HCT116 (cell line): ENCODE measurements around the gene KIAA1328. TPM values are rescaled to one million over a fixed set of nuclear protein-coding genes. Genes with fewer than 3 reads are reported as not detected.

Source experiments
- ATAC-seq: fragments of 200-7000 bp; cut with Tn5 transposase; 2 replicates; pipeline ENCODE4 v1.9.1; 2020; ENCODE audit warnings: mild to moderate bottlenecking, moderate library complexity
- BruUV-seq: library from RNA; stranded (reverse); fragments of 400-500 nt; replicated peaks from 2 replicates; lab custom pipeline; 2021; lab: Mats Ljungman, UMichigan
- CTCF ChIA-PET: fragments of 300-600 bp; sonication (Branson Sonifier 250); formaldehyde crosslinking; loops from one replicate; lab custom pipeline; 2021; ENCODE audit warnings: antibody characterized with exemption; lab: Charles Lee
- POLR2A ChIA-PET: fragments of 300-600, 350-600 bp; sonication (Branson Sonifier 250); formaldehyde crosslinking; loops from one replicate; lab custom pipeline; 2021; ENCODE audit warnings: antibody characterized with exemption; lab: Charles Lee
- RAD21 ChIA-PET, 2 experiments: fragments of 300-600 bp; sonication (Branson Sonifier 250); formaldehyde crosslinking; loops; one replicate each; lab custom pipeline; 2023; ENCODE audit warnings: low total read pairs in 2 of 2; ENCODE audit not compliant: uncharacterized antibody in 2 of 2, unreplicated experiment in 2 of 2, low non-redundant PET in 1 of 2; lab: Charles Lee
- DNase-seq: peaks from one replicate; pipeline ENCODE4 v3.0.0-alpha.2; 2010; ENCODE audit warnings: low read depth, low spot score
- H2AFZ ChIP-seq: fragments of 200-600 bp; shearing (Covaris generic), sonication (generic); 2 replicates; pipeline ENCODE4 v1.6.1; 2017; ENCODE audit warnings: low read depth, mixed run types, mixed read lengths, antibody characterized with exemption, low read length; ENCODE audit not compliant: poor library complexity, severe bottlenecking
- H3K27ac ChIP-seq: 2 replicates; pipeline ENCODE4 v1.5.1; 2012; ENCODE audit warnings: low read depth, low read length
- H3K27me3 ChIP-seq: fragments of 200-600 bp; sonication (generic); 2 replicates; pipeline ENCODE4 v1.6.1; 2016; ENCODE audit warnings: mixed run types, low read length, mixed read lengths; ENCODE audit not compliant: insufficient read depth
- H3K36me3 ChIP-seq, 2 experiments: fragments of 200-500 bp in 1 of 2; fragments of 200-600 bp in 1 of 2; sonication (Bioruptor generic) in 1 of 2; sonication (generic) in 1 of 2; 2 replicates each; pipeline versions ENCODE4 v1.5.1 to v1.6.1; 2014 to 2016; ENCODE audit warnings: low read length in 2 of 2, inconsistent platforms in 1 of 2, mixed read lengths in 1 of 2, mixed run types in 1 of 2; ENCODE audit not compliant: insufficient read depth in 2 of 2, control insufficient read depth in 1 of 2
- H3K4me1 ChIP-seq, 2 experiments: fragments of 200-600 bp in 1 of 2; sonication (generic) in 1 of 2; 2 replicates each; pipeline versions ENCODE4 v1.5.1 to v1.6.1; 2012 to 2017; ENCODE audit warnings: low read length in 2 of 2, inconsistent platforms in 1 of 2, mild to moderate bottlenecking in 1 of 2, mixed read lengths in 1 of 2, mixed run types in 1 of 2, moderate library complexity in 1 of 2; ENCODE audit not compliant: insufficient read depth in 2 of 2, control insufficient read depth in 1 of 2
- H3K4me2 ChIP-seq: fragments of 200-600 bp; sonication (generic); 2 replicates; pipeline ENCODE4 v1.6.1; 2017; ENCODE audit warnings: mixed run types, low read length, mixed read lengths
- H3K4me3 ChIP-seq, 2 experiments: fragments of 200-600 bp in 1 of 2; sonication (generic) in 1 of 2; replicated peaks in 1 of 2; 2 replicates each; pipeline ENCODE4 v1.5.1; 2011 to 2016; ENCODE audit warnings: low read length in 2 of 2, control low read depth in 1 of 2, low read depth in 1 of 2, mild to moderate bottlenecking in 1 of 2, mixed read lengths in 1 of 2, mixed run types in 1 of 2
- H3K79me2 ChIP-seq: fragments of 200-600 bp; sonication (generic); 2 replicates; pipeline ENCODE4 v1.6.1; 2017; ENCODE audit warnings: mild to moderate bottlenecking, mixed run types, low read length, moderate library complexity, mixed read lengths; ENCODE audit not compliant: insufficient read depth
- H3K9ac ChIP-seq: fragments of 200-600 bp; sonication (generic); 2 replicates; pipeline ENCODE4 v1.6.1; 2016; ENCODE audit warnings: low read length, mixed read lengths
- H3K9me2 ChIP-seq: fragments of 200-600 bp; sonication (generic), shearing (Covaris generic); 2 replicates; pipeline ENCODE4 v1.6.1; 2017; ENCODE audit warnings: mixed run types, mild to moderate bottlenecking, moderate library complexity; ENCODE audit not compliant: insufficient read depth
- H3K9me3 ChIP-seq, 2 experiments: fragments of 200-500 bp in 1 of 2; fragments of 200-600 bp in 1 of 2; sonication (Bioruptor generic) in 1 of 2; sonication (generic) in 1 of 2; 2 replicates each; pipeline ENCODE4 v1.6.1; 2014 to 2017; ENCODE audit warnings: low read length in 2 of 2, mixed read lengths in 2 of 2, inconsistent platforms in 1 of 2, low read depth in 1 of 2, mild to moderate bottlenecking in 1 of 2, mixed run types in 1 of 2, moderate library complexity in 1 of 2; ENCODE audit not compliant: control insufficient read depth in 1 of 2, insufficient read depth in 1 of 2
- H4K20me1 ChIP-seq: fragments of 200-600 bp; sonication (generic), shearing (Covaris generic); 2 replicates; pipeline ENCODE4 v1.6.1; 2017; ENCODE audit warnings: mixed run types, mild to moderate bottlenecking, moderate library complexity; ENCODE audit not compliant: insufficient read depth
- JUND ChIP-seq: IDR thresholded peaks from 2 replicates; pipeline ENCODE4 v1.6.1; 2012
- RAD21 ChIP-seq: IDR thresholded peaks from 2 replicates; pipeline ENCODE4 v1.6.1; 2012; ENCODE audit warnings: low read depth, mild to moderate bottlenecking
- ZNF274 ChIP-seq: fragments of 200-500 bp; sonication (Bioruptor generic); IDR thresholded peaks from 2 replicates; pipeline ENCODE4 v1.6.1; 2014; ENCODE audit warnings: mild to moderate bottlenecking, low read depth, low read length, inconsistent platforms
- intact Hi-C: fragments of 100-400 bp; cut with micrococcal nuclease; formaldehyde crosslinking; loops from 2 replicates; pipeline ENCODE4 v1.10.0; 2022
- total RNA-seq: library from RNA; stranded (reverse); gene quantifications from one replicate; pipeline ENCODE4 v1.2.1, GENCODE V29; 2021; ENCODE audit not compliant: unreplicated experiment
- TF ChIP-seq, protein P1 (sequence below), 3 experiments: fragments of 200-600 bp in 1 of 3; sonication (generic) in 1 of 3; IDR thresholded peaks in 2 of 3; conservative IDR thresholded peaks in 1 of 3; 2 replicates each; pipeline ENCODE4 v1.5.1; 2012 to 2017; ENCODE audit warnings: low read depth in 2 of 3, low read length in 2 of 3, antibody characterized with exemption in 1 of 3, borderline replicate concordance in 1 of 3, control low read depth in 1 of 3, mild to moderate bottlenecking in 1 of 3, mixed read lengths in 1 of 3, mixed run types in 1 of 3, moderate library complexity in 1 of 3; ENCODE audit not compliant: insufficient read depth in 1 of 3
- TF ChIP-seq, protein P2 (sequence below): IDR thresholded peaks from 2 replicates; pipeline ENCODE4 v1.6.1; 2012; ENCODE audit warnings: low read depth
- TF ChIP-seq, protein P3 (sequence below): IDR thresholded peaks from 2 replicates; pipeline ENCODE4 v1.6.1; 2011; ENCODE audit warnings: mild to moderate bottlenecking, low read length, moderate library complexity; ENCODE audit not compliant: insufficient replicate concordance; ENCODE audit errors: extremely low read depth

The KIAA1328 gene
- total RNA-seq, 1 experiment from 2014 or later = 5.2 TPM

DNA sequence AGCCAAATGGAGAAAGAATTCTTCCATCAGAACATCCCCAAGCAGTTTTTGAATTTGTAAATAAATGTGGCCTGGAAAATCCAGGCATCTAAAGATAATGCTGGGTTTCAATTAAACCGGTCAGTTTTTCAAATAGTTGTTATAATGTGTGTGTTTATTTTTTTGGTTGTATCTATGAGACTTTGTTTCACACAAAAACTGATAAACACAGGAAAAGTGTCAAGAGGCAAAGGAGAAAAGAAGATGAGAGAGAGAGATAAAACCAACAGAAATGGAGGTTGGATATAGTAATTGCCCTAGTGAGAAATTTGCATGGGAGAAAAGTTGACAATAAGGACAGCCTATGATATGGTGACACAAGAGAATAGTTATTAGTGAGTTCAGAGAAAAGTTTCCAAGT, 68.3 kb downstream of the KIAA1328 start:
- CTCF ChIA-PET = no interaction called here
- intact Hi-C loops = no loop called here
- ATAC-seq = no peak

DNA sequence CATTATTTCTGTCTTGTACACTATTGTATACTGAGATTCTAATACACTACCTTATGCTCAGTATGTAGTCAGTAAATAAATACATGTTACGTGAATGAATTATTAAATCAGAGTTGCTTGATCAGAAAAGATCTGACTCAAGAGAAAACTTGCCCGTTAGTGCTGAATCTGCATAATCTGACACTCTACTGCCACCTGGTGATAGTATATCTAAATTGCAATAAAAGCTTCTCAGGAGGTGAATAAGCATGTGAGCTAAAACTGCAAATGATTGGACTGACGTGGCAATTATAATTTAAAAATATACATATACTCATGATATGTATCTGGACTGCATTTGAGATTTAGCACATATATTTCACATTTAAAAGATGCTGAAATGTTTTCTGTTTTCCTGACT, 70.4 kb downstream of the KIAA1328 start:
- H3K27ac ChIP-seq = no peak overlapping the region
- H3K9ac ChIP-seq = no peak overlapping the region
- no peaks in the 10 kb centered on the region for H3K9me2 ChIP-seq
- ChIA-PET RAD21 (no interaction called here), POLR2A (no interaction called here), CTCF (interaction anchor here (1.0 kb wide), 1 partner anchor 211 kb away, joined by 3 read pairs; no protein-coding TSS in a partner anchor)
- H3K9me3 ChIP-seq = no peaks in the 10 kb centered on the region; a peak in 1 of 4 replicates
- peak; percentile 39 for DNase-seq
- no peak overlapping the region for H2AFZ ChIP-seq
- no peak overlapping the region for H3K4me2 ChIP-seq
- BruUV-seq = no TSS peak
- intact Hi-C loops = no loop called here
- ATAC-seq = no peak
- H3K4me1 ChIP-seq = no peaks in the 10 kb centered on the region
- no peaks in the 10 kb centered on the region for H3K27me3 ChIP-seq
- H3K4me3 ChIP-seq = no peak overlapping the region
- TF ChIP-seq, protein P1, sequence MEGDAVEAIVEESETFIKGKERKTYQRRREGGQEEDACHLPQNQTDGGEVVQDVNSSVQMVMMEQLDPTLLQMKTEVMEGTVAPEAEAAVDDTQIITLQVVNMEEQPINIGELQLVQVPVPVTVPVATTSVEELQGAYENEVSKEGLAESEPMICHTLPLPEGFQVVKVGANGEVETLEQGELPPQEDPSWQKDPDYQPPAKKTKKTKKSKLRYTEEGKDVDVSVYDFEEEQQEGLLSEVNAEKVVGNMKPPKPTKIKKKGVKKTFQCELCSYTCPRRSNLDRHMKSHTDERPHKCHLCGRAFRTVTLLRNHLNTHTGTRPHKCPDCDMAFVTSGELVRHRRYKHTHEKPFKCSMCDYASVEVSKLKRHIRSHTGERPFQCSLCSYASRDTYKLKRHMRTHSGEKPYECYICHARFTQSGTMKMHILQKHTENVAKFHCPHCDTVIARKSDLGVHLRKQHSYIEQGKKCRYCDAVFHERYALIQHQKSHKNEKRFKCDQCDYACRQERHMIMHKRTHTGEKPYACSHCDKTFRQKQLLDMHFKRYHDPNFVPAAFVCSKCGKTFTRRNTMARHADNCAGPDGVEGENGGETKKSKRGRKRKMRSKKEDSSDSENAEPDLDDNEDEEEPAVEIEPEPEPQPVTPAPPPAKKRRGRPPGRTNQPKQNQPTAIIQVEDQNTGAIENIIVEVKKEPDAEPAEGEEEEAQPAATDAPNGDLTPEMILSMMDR (IDR thresholded peaks at IDR 0.05 in 2 of 3, conservative IDR thresholded peaks at IDR 0.05 in 1 of 3; ENCODE audit: borderline replicate concordance in 1 of 3, insufficient read depth in 1 of 3, low read depth in 2 of 3, low read length in 2 of 3) = peak in 2 of 3 experiments; percentile 37 to 67; a peak in 3 of 6 replicates
- TF ChIP-seq, protein P2, sequence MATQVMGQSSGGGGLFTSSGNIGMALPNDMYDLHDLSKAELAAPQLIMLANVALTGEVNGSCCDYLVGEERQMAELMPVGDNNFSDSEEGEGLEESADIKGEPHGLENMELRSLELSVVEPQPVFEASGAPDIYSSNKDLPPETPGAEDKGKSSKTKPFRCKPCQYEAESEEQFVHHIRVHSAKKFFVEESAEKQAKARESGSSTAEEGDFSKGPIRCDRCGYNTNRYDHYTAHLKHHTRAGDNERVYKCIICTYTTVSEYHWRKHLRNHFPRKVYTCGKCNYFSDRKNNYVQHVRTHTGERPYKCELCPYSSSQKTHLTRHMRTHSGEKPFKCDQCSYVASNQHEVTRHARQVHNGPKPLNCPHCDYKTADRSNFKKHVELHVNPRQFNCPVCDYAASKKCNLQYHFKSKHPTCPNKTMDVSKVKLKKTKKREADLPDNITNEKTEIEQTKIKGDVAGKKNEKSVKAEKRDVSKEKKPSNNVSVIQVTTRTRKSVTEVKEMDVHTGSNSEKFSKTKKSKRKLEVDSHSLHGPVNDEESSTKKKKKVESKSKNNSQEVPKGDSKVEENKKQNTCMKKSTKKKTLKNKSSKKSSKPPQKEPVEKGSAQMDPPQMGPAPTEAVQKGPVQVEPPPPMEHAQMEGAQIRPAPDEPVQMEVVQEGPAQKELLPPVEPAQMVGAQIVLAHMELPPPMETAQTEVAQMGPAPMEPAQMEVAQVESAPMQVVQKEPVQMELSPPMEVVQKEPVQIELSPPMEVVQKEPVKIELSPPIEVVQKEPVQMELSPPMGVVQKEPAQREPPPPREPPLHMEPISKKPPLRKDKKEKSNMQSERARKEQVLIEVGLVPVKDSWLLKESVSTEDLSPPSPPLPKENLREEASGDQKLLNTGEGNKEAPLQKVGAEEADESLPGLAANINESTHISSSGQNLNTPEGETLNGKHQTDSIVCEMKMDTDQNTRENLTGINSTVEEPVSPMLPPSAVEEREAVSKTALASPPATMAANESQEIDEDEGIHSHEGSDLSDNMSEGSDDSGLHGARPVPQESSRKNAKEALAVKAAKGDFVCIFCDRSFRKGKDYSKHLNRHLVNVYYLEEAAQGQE = no peak
- TF ChIP-seq, protein P3, sequence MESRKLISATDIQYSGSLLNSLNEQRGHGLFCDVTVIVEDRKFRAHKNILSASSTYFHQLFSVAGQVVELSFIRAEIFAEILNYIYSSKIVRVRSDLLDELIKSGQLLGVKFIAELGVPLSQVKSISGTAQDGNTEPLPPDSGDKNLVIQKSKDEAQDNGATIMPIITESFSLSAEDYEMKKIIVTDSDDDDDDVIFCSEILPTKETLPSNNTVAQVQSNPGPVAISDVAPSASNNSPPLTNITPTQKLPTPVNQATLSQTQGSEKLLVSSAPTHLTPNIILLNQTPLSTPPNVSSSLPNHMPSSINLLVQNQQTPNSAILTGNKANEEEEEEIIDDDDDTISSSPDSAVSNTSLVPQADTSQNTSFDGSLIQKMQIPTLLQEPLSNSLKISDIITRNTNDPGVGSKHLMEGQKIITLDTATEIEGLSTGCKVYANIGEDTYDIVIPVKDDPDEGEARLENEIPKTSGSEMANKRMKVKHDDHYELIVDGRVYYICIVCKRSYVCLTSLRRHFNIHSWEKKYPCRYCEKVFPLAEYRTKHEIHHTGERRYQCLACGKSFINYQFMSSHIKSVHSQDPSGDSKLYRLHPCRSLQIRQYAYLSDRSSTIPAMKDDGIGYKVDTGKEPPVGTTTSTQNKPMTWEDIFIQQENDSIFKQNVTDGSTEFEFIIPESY = no peak
- TF ChIP-seq RAD21 (peak; percentile 33; the same call in 1 of the 2 replicates), ZNF274 (no peak)
- no peaks in the 10 kb centered on the region for H4K20me1 ChIP-seq
- no peaks in the 10 kb centered on the region for H3K36me3 ChIP-seq
- H3K79me2 ChIP-seq = no peaks in the 10 kb centered on the region

More for the DNA sequence above, 68.3 kb downstream of the KIAA1328 start:
- RAD21 ChIA-PET = no interaction called here
- TF ChIP-seq JUND = no peak
- TF ChIP-seq, all 23 proteins: peak for 0
- no peaks in the 10 kb centered on the region for H3K27me3 ChIP-seq
- H2AFZ ChIP-seq = no peak overlapping the region
- no peaks in the 10 kb centered on the region for H3K4me1 ChIP-seq
- H3K9me3 ChIP-seq = no peaks in the 10 kb centered on the region; a peak in 1 of 4 replicates
- H3K9me2 ChIP-seq = no peaks in the 10 kb centered on the region
- POLR2A ChIA-PET = no interaction called here
- no peak overlapping the region for H3K27ac ChIP-seq
- no peaks in the 10 kb centered on the region for H4K20me1 ChIP-seq
- H3K9ac ChIP-seq = no peak overlapping the region
- H3K4me3 ChIP-seq = no peak overlapping the region
- no TSS peak for BruUV-seq
- no peaks in the 10 kb centered on the region for H3K79me2 ChIP-seq
- DNase-seq = no peak
- no peak overlapping the region for H3K4me2 ChIP-seq
- no peaks in the 10 kb centered on the region for H3K36me3 ChIP-seq
